Activated B cell treated with CpG ODN at 0.5 μM for 24 hours (primary cell): ENCODE data around the gene DDX4. TPM values are rescaled to one million over a fixed set of nuclear protein-coding genes. Genes with fewer than 3 reads are reported as not detected.
"Not testable (repeated sequence)": the region's sequence is repeated elsewhere in the genome, so short reads cannot be mapped to it uniquely, and the experiment has no call there.

Source experiments
- ATAC-seq: fragments of 200-7000 bp; cut with Tn5 transposase; one replicate; pipeline ENCODE4 v1.10.0; 2021; ENCODE audit warnings: low read depth, mild to moderate bottlenecking, moderate library complexity
- CTCF ChIA-PET: fragments of 350-600 bp; sonication (Branson Sonifier 250); formaldehyde crosslinking; loops from one replicate; lab custom pipeline; 2021; ENCODE audit warnings: antibody characterized with exemption; lab: Charles Lee
- POLR2A ChIA-PET: fragments of 350-600 bp; sonication (Branson Sonifier 250); formaldehyde crosslinking; loops from one replicate; lab custom pipeline; 2021; ENCODE audit warnings: antibody characterized with exemption; lab: Charles Lee
- DNase-seq: peaks from one replicate; pipeline ENCODE4 v3.0.0; 2022
- H3K27ac Mint-ChIP-seq: one replicate; pipeline ENCODE4 v1.8.0; 2020; ENCODE audit warnings: mixed read lengths
- H3K27me3 Mint-ChIP-seq: one replicate; pipeline ENCODE4 v1.8.0; 2021; ENCODE audit warnings: mixed read lengths
- H3K36me3 Mint-ChIP-seq: one replicate; pipeline ENCODE4 v1.8.0; 2021; ENCODE audit warnings: low read depth, mixed read lengths
- H3K4me1 Mint-ChIP-seq: one replicate; pipeline ENCODE4 v1.8.0; 2021; ENCODE audit warnings: mixed read lengths
- H3K4me3 Mint-ChIP-seq: one replicate; pipeline ENCODE4 v1.8.0; 2020; ENCODE audit warnings: mild to moderate bottlenecking, mixed read lengths
- H3K9me3 Mint-ChIP-seq: one replicate; pipeline ENCODE4 v1.8.0; 2020; ENCODE audit warnings: mixed read lengths
- CTCF ChIP-seq: fragments of 200-600 bp; IDR thresholded peaks from one replicate; pipeline ENCODE4 v1.8.0; 2022; ENCODE audit warnings: antibody characterized with exemption, mild to moderate bottlenecking
- intact Hi-C: fragments of 100-400 bp; cut with micrococcal nuclease; formaldehyde crosslinking; loops from one replicate; pipeline ENCODE4 v1.15.1; 2024
- total RNA-seq: library from RNA; stranded (reverse); gene quantifications from 2 replicates; pipeline ENCODE4 v1.2.3, GENCODE V29; 2022

DDX4 gene
- total RNA-seq, 1 donor from 2014 or later: not detected

- DNase-seq: no peak
- peaks cover 5% of the 10 kb centered on the region for H3K4me1 Mint-ChIP-seq
- no peaks in the 10 kb centered on the region for H3K9me3 Mint-ChIP-seq
- intact Hi-C loops: loop anchor here (5.0 kb wide), 1 partner anchor 508 kb away; no protein-coding TSS in a partner anchor
- POLR2A ChIA-PET: no interaction called here
- ATAC-seq: no peak
- CTCF ChIA-PET: interaction anchor here (0.7 to 3.5 kb wide), 2 partner anchors 505 to 522 kb away, joined by 3 to 18 read pairs; no protein-coding TSS in a partner anchor
- TF ChIP-seq CTCF: no peak
- no peaks in the 10 kb centered on the region for H3K27me3 Mint-ChIP-seq
- no peak overlapping the region for H3K27ac Mint-ChIP-seq
- no peak overlapping the region for H3K4me3 Mint-ChIP-seq
- peaks cover 15% of the 10 kb centered on the region for H3K36me3 Mint-ChIP-seq
These were observed 43.6 kb upstream of the DDX4 start for GRCh38 chr5:55694152-55694830.

DNA sequence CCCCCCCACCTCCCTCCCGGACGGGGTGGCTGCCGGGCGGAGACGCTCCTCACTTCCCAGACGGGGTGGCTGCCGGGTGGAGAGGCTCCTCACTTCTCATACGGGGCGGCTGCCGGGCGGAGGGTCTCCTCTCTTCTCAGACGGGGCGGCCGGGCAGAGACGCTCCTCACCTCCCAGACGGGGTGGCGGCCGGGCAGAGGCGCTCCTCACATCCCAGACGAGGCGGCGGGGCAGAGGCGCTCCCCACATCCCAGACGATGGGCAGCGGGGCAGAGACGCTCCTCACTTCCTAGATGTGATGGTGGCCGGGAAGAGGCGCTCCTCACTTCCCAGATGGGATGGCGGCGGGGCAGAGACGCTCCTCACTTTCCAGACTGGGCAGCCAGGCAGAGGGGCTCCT, 41.2 kb upstream of the DDX4 start:
- H3K27ac Mint-ChIP-seq, POLR2A ChIA-PET, ATAC-seq, CTCF ChIA-PET, H3K4me3 Mint-ChIP-seq, DNase-seq, H3K27me3 Mint-ChIP-seq, intact Hi-C loops, H3K9me3 Mint-ChIP-seq: not testable (repeated sequence)
- Mint-ChIP-seq H3K4me1 (peaks cover 10% of the 10 kb centered on the region), H3K36me3 (peaks cover 21% of the 10 kb centered on the region)

DNA sequence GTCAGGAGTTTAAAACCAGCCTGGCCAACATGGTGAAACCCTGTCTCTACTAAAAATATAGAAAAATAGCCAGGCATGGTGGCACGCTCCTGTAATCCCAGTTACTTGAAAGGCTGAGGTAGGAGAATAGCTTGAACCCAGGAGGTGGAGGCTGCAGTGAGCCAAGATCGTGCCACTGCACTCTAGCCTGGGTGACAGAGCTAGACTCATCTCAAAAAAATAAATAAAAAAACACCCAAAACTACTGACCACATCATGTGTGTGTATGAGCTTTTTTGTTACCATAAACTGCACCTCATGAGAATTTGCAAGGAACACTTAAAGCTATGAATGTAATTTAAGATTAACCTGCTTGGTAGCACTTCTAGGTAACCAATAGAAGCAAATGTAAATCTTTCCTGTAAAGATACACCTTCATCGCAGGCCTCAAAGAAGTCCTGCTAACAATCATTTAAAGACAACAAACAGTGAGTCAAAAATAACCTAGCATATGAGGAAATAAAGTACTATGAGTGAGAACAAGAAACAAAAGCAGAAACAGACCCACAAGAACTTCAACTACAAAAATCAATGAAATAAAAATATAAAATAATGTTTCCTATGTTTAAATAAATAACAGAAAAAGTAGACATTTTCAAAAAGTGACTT, 38.7 kb upstream of the DDX4 start:
- Mint-ChIP-seq H3K27ac (no peak overlapping the region), H3K36me3 (peaks cover 24% of the 10 kb centered on the region), H3K4me3 (no peak overlapping the region), H3K9me3 (no peaks in the 10 kb centered on the region), H3K4me1 (peaks cover 21% of the 10 kb centered on the region), H3K27me3 (no peaks in the 10 kb centered on the region)
- ATAC-seq (no peak), DNase-seq (no peak)
- CTCF ChIA-PET: no interaction called here
- intact Hi-C loops: no loop called here
- POLR2A ChIA-PET: no interaction called here
- no peak for TF ChIP-seq CTCF

- no peak for TF ChIP-seq CTCF
- H3K27ac Mint-ChIP-seq: no peak overlapping the region
- H3K27me3 Mint-ChIP-seq: no peaks in the 10 kb centered on the region
- H3K4me3 Mint-ChIP-seq: no peak overlapping the region
- no peak for DNase-seq
- H3K9me3 Mint-ChIP-seq: no peaks in the 10 kb centered on the region
- peaks cover 21% of the 10 kb centered on the region for H3K4me1 Mint-ChIP-seq
- peaks cover 19% of the 10 kb centered on the region for H3K36me3 Mint-ChIP-seq
- ATAC-seq: no peak
- ChIA-PET CTCF (interaction anchor here (1.3 kb wide), 1 partner anchor 9 kb away, joined by 4 read pairs; no protein-coding TSS in a partner anchor), POLR2A (no interaction called here)
- intact Hi-C loops: no loop called here
These were observed 37.1 kb upstream of the DDX4 start for GRCh38 chr5:55700745-55701144.

- Mint-ChIP-seq H3K27me3 (no peaks in the 10 kb centered on the region), H3K4me3 (no peak overlapping the region), H3K9me3 (no peaks in the 10 kb centered on the region), H3K4me1 (peaks cover 21% of the 10 kb centered on the region), H3K36me3 (peaks cover 19% of the 10 kb centered on the region), H3K27ac (no peak overlapping the region)
- no peak for ATAC-seq
- no peak for TF ChIP-seq CTCF
- no peak for DNase-seq
- ChIA-PET POLR2A (no interaction called here), CTCF (interaction anchor here (1.3 kb wide), 1 partner anchor 10 kb away, joined by 4 read pairs; no protein-coding TSS in a partner anchor)
- intact Hi-C loops: no loop called here
These were observed 36.3 kb upstream of the DDX4 start for GRCh38 chr5:55701462-55702103.
